A673 (cell line): ENCODE data around the gene OR5B2. TPM values are rescaled to one million over a fixed set of nuclear protein-coding genes. Genes with fewer than 3 reads are reported as not detected.

Experiments used
- BruUV-seq: library from RNA; stranded (reverse); fragments of 400-500 nt; replicated peaks from 2 replicates; lab custom pipeline; 2021; lab: Mats Ljungman, UMichigan
- CTCF ChIA-PET: fragments of 300-600 bp; sonication (Branson Sonifier 250); formaldehyde crosslinking; loops from one replicate; lab custom pipeline; 2022; ENCODE audit warnings: antibody characterized with exemption; lab: Charles Lee
- POLR2A ChIA-PET: fragments of 300-600 bp; sonication (Branson Sonifier 250); formaldehyde crosslinking; loops from one replicate; lab custom pipeline; 2022; ENCODE audit warnings: antibody characterized with exemption; ENCODE audit not compliant: low non-redundant PET; lab: Charles Lee
- DNase-seq: peaks from one replicate; pipeline ENCODE4 v3.0.0-alpha.2; 2015; ENCODE audit warnings: low spot score
- H3K27ac ChIP-seq: fragments of 200-600 bp; sonication (generic); 2 replicates; pipeline ENCODE4 v1.5.1; 2016; ENCODE audit warnings: mixed run types, low read depth, mild to moderate bottlenecking, mixed read lengths, antibody characterized with exemption, low read length; ENCODE audit not compliant: poor library complexity, severe bottlenecking
- H3K27me3 ChIP-seq: fragments of 200-600 bp; sonication (generic); replicated peaks from 2 replicates; pipeline ENCODE4 v1.6.1; 2017; ENCODE audit warnings: mixed run types, low read depth, mild to moderate bottlenecking, mixed read lengths, antibody characterized with exemption, low read length; ENCODE audit not compliant: insufficient read depth, poor library complexity
- H3K36me3 ChIP-seq: fragments of 200-600 bp; sonication (generic); 2 replicates; pipeline ENCODE4 v1.6.1; 2016; ENCODE audit warnings: mixed run types, mild to moderate bottlenecking, mixed read lengths, antibody characterized with exemption, low read length; ENCODE audit not compliant: insufficient read depth, poor library complexity, severe bottlenecking
- H3K4me1 ChIP-seq: fragments of 200-600 bp; sonication (generic); 2 replicates; pipeline ENCODE4 v1.6.1; 2017; ENCODE audit warnings: mixed run types, mild to moderate bottlenecking, mixed read lengths, antibody characterized with exemption, low read length; ENCODE audit not compliant: insufficient read depth, poor library complexity, severe bottlenecking
- H3K4me3 ChIP-seq: fragments of 200-600 bp; sonication (generic); 2 replicates; pipeline ENCODE4 v1.5.1; 2016; ENCODE audit warnings: low read depth, mixed run types, mild to moderate bottlenecking, mixed read lengths, low read length; ENCODE audit not compliant: poor library complexity, severe bottlenecking
- H3K9me3 ChIP-seq: fragments of 200-600 bp; sonication (generic); 2 replicates; pipeline ENCODE4 v1.6.1; 2016; ENCODE audit warnings: mixed run types, low read depth, mild to moderate bottlenecking, mixed read lengths, antibody characterized with exemption, low read length; ENCODE audit not compliant: poor library complexity, severe bottlenecking
- EZH2 ChIP-seq: fragments of 200-600 bp; sonication (generic); IDR thresholded peaks from 2 replicates; pipeline ENCODE4 v1.6.1; 2017; ENCODE audit warnings: borderline replicate concordance, low read depth, mild to moderate bottlenecking, mixed read lengths, antibody characterized with exemption, low read length; ENCODE audit not compliant: poor library complexity, severe bottlenecking
- intact Hi-C: fragments of 100-400 bp; cut with micrococcal nuclease; formaldehyde crosslinking; loops from one replicate; pipeline ENCODE4 v1.10.0; 2022; ENCODE audit not compliant: unreplicated experiment
- total RNA-seq: library from RNA; stranded (reverse); gene quantifications from 2 replicates; pipeline ENCODE4 v1.2.3, GENCODE V29; 2021
- TF ChIP-seq, protein P1 (sequence below): fragments of 300-800, 200-600 bp; sonication (generic); conservative IDR thresholded peaks from 2 replicates; pipeline ENCODE4 v1.5.1; 2017; ENCODE audit warnings: low read depth, mild to moderate bottlenecking, antibody characterized with exemption, low read length, moderate library complexity, mixed read lengths

The OR5B2 gene
- total RNA-seq, 1 experiment from 2014 or later = not detected

DNA sequence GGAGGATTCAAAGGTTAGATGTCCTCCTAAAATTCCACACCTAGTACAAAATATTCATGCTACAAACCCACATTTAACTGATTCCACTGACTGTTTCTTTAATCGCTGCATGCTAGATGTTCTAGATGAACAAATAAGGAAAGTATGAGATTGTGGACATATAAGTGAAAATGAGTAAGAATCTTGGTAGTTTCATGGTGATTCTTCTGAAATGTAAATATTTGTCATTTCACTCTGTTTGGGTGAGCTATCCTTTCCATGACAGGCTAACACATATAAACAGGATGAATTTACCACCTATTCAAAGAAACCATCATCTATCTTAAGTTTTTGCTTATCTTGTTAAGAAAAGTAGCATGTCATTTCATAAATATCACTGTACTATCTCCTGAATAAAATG, 36.0 kb downstream of the OR5B2 start:
- no peaks in the 10 kb centered on the region for H3K27me3 ChIP-seq
- TF ChIP-seq, protein P1, sequence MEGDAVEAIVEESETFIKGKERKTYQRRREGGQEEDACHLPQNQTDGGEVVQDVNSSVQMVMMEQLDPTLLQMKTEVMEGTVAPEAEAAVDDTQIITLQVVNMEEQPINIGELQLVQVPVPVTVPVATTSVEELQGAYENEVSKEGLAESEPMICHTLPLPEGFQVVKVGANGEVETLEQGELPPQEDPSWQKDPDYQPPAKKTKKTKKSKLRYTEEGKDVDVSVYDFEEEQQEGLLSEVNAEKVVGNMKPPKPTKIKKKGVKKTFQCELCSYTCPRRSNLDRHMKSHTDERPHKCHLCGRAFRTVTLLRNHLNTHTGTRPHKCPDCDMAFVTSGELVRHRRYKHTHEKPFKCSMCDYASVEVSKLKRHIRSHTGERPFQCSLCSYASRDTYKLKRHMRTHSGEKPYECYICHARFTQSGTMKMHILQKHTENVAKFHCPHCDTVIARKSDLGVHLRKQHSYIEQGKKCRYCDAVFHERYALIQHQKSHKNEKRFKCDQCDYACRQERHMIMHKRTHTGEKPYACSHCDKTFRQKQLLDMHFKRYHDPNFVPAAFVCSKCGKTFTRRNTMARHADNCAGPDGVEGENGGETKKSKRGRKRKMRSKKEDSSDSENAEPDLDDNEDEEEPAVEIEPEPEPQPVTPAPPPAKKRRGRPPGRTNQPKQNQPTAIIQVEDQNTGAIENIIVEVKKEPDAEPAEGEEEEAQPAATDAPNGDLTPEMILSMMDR = no peak
- TF ChIP-seq EZH2 = no peak
- H3K36me3 ChIP-seq = no peaks in the 10 kb centered on the region
- H3K27ac ChIP-seq = no peak overlapping the region
- no peak for DNase-seq
- CTCF ChIA-PET = no interaction called here
- no peaks in the 10 kb centered on the region for H3K4me1 ChIP-seq
- H3K4me3 ChIP-seq = no peak overlapping the region
- BruUV-seq = no TSS peak
- peaks cover 11% of the 10 kb centered on the region for H3K9me3 ChIP-seq
- POLR2A ChIA-PET = no interaction called here
- intact Hi-C loops = no loop called here

DNA sequence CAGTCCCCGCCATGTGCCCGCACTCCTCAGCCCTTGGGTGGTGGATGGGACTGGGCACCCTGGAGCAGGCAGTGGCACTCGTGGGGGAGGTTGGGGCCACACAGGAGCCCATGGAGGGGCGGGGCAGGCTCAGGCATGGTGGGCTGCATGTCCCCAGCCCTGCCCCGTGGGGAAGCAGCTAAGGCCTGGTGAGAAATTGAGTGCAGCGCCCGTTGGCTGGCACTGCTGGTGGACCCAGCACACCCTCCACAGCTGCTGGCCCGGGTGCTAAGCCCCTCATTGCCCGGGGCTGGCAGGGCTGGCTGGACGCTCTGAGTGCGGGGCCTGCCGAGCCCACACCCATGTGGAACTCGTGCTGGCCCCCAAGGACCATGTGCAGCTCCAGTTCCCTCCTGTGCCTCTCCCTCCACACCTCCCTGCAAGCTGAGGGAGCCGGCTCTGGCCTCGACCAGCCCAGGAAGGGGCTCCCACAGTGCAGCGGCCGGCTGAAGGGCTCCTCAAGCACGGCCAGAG, 37.3 kb downstream of the OR5B2 start:
- CTCF ChIA-PET = no interaction called here
- no TSS peak for BruUV-seq
- Histone ChIP-seq H3K36me3 (no peaks in the 10 kb centered on the region), H3K4me1 (no peaks in the 10 kb centered on the region), H3K9me3 (peaks cover 11% of the 10 kb centered on the region), H3K27ac (no peak overlapping the region), H3K4me3 (no peak overlapping the region), H3K27me3 (no peaks in the 10 kb centered on the region)
- POLR2A ChIA-PET = no interaction called here
- TF ChIP-seq, protein P1 = no peak
- TF ChIP-seq EZH2 = no peak
- no peak for DNase-seq
- intact Hi-C loops = no loop called here

Other genes with a start within 250 kb of the OR5B2 start
- gene OR9Q2, start 239.1 kb downstream of the OR5B2 start, total RNA-seq = not detected in 2 replicates
- gene OR1S2, start 224.0 kb downstream of the OR5B2 start, total RNA-seq = not detected in 2 replicates
- not detected in 2 replicates for gene OR1S1, start 215.4 kb downstream of the OR5B2 start, total RNA-seq
- not detected in 2 replicates for gene OR10Q1, start 199.2 kb downstream of the OR5B2 start, total RNA-seq
- not detected in 2 replicates for gene OR10W1, start 159.9 kb downstream of the OR5B2 start, total RNA-seq
- not detected in 2 replicates for gene OR5B17, start 69.1 kb downstream of the OR5B2 start, total RNA-seq
- not detected in 2 replicates for gene OR5B3, start 21.2 kb downstream of the OR5B2 start, total RNA-seq
- gene OR5B12, start 14.1 kb upstream of the OR5B2 start, total RNA-seq = not detected in 2 replicates
- gene OR5B21, start 80.0 kb upstream of the OR5B2 start, total RNA-seq = not detected in 2 replicates
- 3.3 and 3.8 TPM in 2 replicates for gene LPXN, start 147.7 kb upstream of the OR5B2 start, total RNA-seq
- 73.2 and 74.3 TPM in 2 replicates for gene ZFP91, start 150.9 kb upstream of the OR5B2 start, total RNA-seq
- gene CNTF, start 194.5 kb upstream of the OR5B2 start, total RNA-seq = 5.1 and 5.5 TPM in 2 replicates